ENCODE results near the gene HEMGN. TPM values are rescaled to one million over a fixed set of nuclear protein-coding genes. Genes with fewer than 3 reads are reported as not detected.

The HEMGN gene
- total RNA-seq, 4 donors from 2014 or later, result 0.19 to 1.1 (median 0.44) TPM; not detected in 1

GRCh38 chr9:97941323-97941722 is 3.4 kb upstream of the HEMGN start:
- no peak for DNase-seq (ENCODE audit: low spot score)
- TF ChIP-seq CTCF (IDR thresholded peaks at IDR 0.05), result no peak
- no peak for ATAC-seq (ENCODE audit: low FRiP score)

- no peak for TF ChIP-seq CTCF (IDR thresholded peaks at IDR 0.05)
- no peak for DNase-seq (ENCODE audit: low spot score)
- ATAC-seq (ENCODE audit: low FRiP score), result no peak
Measured at GRCh38 chr9:97940741-97941140, 2.8 kb upstream of the HEMGN start.

- DNase-seq (ENCODE audit: low spot score) (no peak), ATAC-seq (ENCODE audit: low FRiP score) (no peak)
- TF ChIP-seq CTCF (IDR thresholded peaks at IDR 0.05), result no peak
Measured at GRCh38 chr9:97940233-97940632, 2.3 kb upstream of the HEMGN start.

- no peak for ATAC-seq (ENCODE audit: low FRiP score)
- no peak for TF ChIP-seq CTCF (IDR thresholded peaks at IDR 0.05)
Measured at GRCh38 chr9:97936998-97937397, 974 bp downstream of the HEMGN start.

GRCh38 chr9:97935276-97935675 is 2.7 kb downstream of the HEMGN start:
- no peak for TF ChIP-seq CTCF (IDR thresholded peaks at IDR 0.05)
- ATAC-seq (ENCODE audit: low FRiP score) (no peak), DNase-seq (ENCODE audit: low spot score) (no peak)

More at GRCh38 chr9:97936998-97937397, 974 bp downstream of the HEMGN start:
- DNase-seq (ENCODE audit: low spot score), result no peak

- DNase-seq (ENCODE audit: low spot score) (no peak), ATAC-seq (ENCODE audit: low FRiP score) (no peak)
- TF ChIP-seq CTCF (IDR thresholded peaks at IDR 0.05), result no peak
Measured at GRCh38 chr9:97934321-97935115, 3.5 kb downstream of the HEMGN start.

Measured in omental fat pad (tissue), 4 donors.